NCI-H1048 (cell line): ENCODE results near the gene STRA6.
"Not testable (repeated sequence)": the region's sequence is repeated elsewhere in the genome, so short reads cannot be mapped to it uniquely, and the experiment has no call there.

ENCODE experiments used
- DNase-seq: peaks from one replicate; lab custom pipeline; 2025; lab: John Stamatoyannopoulos, UW

STRA6 gene

GRCh38 chr15:74179983-74180880 is 22.4 kb downstream of the STRA6 start:
- DNase-seq = no peak

GRCh38 chr15:74179101-74179841 is 23.3 kb downstream of the STRA6 start:
- no peak for DNase-seq

- DNase-seq = no peak
Observed at GRCh38 chr15:74178326-74179100, 24.1 kb downstream of the STRA6 start.

- no peak for DNase-seq
Observed at GRCh38 chr15:74176262-74177214, 26.0 kb downstream of the STRA6 start.

- DNase-seq = no peak
Observed at GRCh38 chr15:74175271-74176191, 27.1 kb downstream of the STRA6 start.

- DNase-seq = no peak
Observed at GRCh38 chr15:74174958-74175253, 27.7 kb downstream of the STRA6 start.

GRCh38 chr15:74174219-74174957 is 28.2 kb downstream of the STRA6 start:
- no peak for DNase-seq

- no peak for DNase-seq
Observed at GRCh38 chr15:74173380-74174218, 29.0 kb downstream of the STRA6 start, which contains the start of gene ISLR. ISLR (plus strand) TSS chr15:74173710; CDS start chr15:74174859, 1,149 bp downstream.

- no peak for DNase-seq
Observed at GRCh38 chr15:74172701-74173379, 29.7 kb downstream of the STRA6 start.

- no peak for DNase-seq
Observed at GRCh38 chr15:74171965-74172541, 30.5 kb downstream of the STRA6 start.

GRCh38 chr15:74170875-74171578 is 31.6 kb downstream of the STRA6 start:
- DNase-seq = no peak

GRCh38 chr15:74170071-74170844 is 32.3 kb downstream of the STRA6 start:
- DNase-seq = no peak

GRCh38 chr15:74168711-74169126 is 33.9 kb downstream of the STRA6 start:
- no peak for DNase-seq

- DNase-seq = no peak
Observed at GRCh38 chr15:74167891-74168331, 34.7 kb downstream of the STRA6 start.

GRCh38 chr15:74165461-74165860 is 37.1 kb downstream of the STRA6 start:
- DNase-seq = no peak

- not testable (repeated sequence) for DNase-seq
Observed at GRCh38 chr15:74162195-74162536, 40.4 kb downstream of the STRA6 start.
